B cell (primary cell): ENCODE data around the gene PTPRF.

ENCODE experiments used
- EZH2 ChIP-seq: IDR thresholded peaks from 2 replicates; pipeline ENCODE4 v1.6.1; 2012; ENCODE audit warnings: borderline replicate concordance, low read depth, mild to moderate bottlenecking, moderate library complexity, low read length; ENCODE audit not compliant: insufficient read depth, poor library complexity, severe bottlenecking
- TF ChIP-seq, protein P1 (sequence below): fragments of 200-600 bp; IDR thresholded peaks from one replicate; pipeline ENCODE4 v1.8.0; 2022; ENCODE audit warnings: antibody characterized with exemption, mild to moderate bottlenecking

DNA sequence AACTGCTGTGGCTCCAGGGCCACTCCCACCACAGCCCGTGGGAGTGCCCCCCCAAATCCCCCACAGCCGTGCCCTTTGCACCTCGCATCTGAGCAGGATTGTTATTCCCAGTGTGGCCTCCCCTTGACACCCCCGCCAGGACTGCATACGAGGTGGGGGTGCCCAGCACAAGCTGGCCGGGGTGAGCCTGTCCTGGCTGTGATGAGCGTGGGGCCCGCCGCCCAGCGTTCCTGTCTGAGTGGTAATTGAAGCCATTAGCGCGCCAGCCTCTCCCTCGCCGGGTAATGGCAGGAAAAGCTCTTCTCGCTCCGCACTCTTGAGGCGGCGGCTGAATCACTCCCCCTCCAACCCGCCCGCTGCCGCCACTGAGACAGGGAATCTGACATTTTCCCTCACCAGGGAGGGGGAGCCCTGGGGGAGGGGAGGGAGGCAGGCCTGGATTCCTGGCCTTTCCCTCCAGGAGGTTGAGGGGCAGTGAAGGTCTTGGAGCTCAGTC lies 27.7 kb downstream of the PTPRF start:
- TF ChIP-seq, protein P1, sequence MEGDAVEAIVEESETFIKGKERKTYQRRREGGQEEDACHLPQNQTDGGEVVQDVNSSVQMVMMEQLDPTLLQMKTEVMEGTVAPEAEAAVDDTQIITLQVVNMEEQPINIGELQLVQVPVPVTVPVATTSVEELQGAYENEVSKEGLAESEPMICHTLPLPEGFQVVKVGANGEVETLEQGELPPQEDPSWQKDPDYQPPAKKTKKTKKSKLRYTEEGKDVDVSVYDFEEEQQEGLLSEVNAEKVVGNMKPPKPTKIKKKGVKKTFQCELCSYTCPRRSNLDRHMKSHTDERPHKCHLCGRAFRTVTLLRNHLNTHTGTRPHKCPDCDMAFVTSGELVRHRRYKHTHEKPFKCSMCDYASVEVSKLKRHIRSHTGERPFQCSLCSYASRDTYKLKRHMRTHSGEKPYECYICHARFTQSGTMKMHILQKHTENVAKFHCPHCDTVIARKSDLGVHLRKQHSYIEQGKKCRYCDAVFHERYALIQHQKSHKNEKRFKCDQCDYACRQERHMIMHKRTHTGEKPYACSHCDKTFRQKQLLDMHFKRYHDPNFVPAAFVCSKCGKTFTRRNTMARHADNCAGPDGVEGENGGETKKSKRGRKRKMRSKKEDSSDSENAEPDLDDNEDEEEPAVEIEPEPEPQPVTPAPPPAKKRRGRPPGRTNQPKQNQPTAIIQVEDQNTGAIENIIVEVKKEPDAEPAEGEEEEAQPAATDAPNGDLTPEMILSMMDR: no peak
- no peak for TF ChIP-seq EZH2
